ENCODE data around the gene FUT6. TPM values are rescaled to one million over a fixed set of nuclear protein-coding genes. Genes with fewer than 3 reads are reported as not detected.

Gene FUT6
- total RNA-seq, 1 experiment from 2014 or later: not detected

DNA sequence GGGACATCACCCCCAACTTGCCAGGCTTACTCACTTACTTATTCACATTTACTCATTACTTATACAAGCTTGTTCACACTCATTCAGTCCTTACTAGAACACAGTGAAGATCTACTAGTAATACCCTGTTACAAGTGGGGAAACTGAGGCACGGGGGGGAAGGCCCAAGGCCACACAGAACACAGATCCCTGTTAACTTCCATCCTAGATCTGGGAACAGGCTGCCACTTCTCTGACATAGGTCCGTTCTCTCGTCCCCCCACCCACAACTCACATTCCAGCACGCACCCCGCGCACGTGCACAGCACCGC is 36.1 kb downstream of the FUT6 start:
- ChIA-PET CTCF (interaction anchor here (0.6 to 1.8 kb wide), 25 partner anchors 9 to 479 kb away, joined by 3 to 27 read pairs (median 4); partner anchors contain the start of genes DUS3L, FUT3, NDUFA11 and RANBP3), POLR2A (ENCODE audit: low non-redundant PET) (no interaction called here)
- Histone ChIP-seq H3K36me3 (ENCODE audit: insufficient read depth, low read length, poor library complexity, severe bottlenecking) (no peaks in the 10 kb centered on the region), H3K4me3 (ENCODE audit: low read depth, low read length, poor library complexity, severe bottlenecking) (no peak overlapping the region), H3K4me1 (ENCODE audit: insufficient read depth, low read length, poor library complexity, severe bottlenecking) (peaks cover 34% of the 10 kb centered on the region), H3K27me3 (replicated peaks; ENCODE audit: insufficient read depth, low read depth, low read length, poor library complexity) (no peaks in the 10 kb centered on the region), H3K9me3 (ENCODE audit: low read depth, low read length, poor library complexity, severe bottlenecking) (no peaks in the 10 kb centered on the region), H3K27ac (ENCODE audit: low read depth, low read length, poor library complexity, severe bottlenecking) (no peak overlapping the region)
- TF ChIP-seq CTCF (conservative IDR thresholded peaks at IDR 0.05; ENCODE audit: low read depth, low read length): no peak
- no peak for TF ChIP-seq EZH2 (IDR thresholded peaks at IDR 0.05; ENCODE audit: borderline replicate concordance, low read depth, low read length, poor library complexity, severe bottlenecking)
- intact Hi-C loops (cut with micrococcal nuclease; ENCODE audit: unreplicated experiment): no loop called here
- no peak for DNase-seq (ENCODE audit: low spot score)
- no TSS peak for BruUV-seq (replicated peaks)

DNA sequence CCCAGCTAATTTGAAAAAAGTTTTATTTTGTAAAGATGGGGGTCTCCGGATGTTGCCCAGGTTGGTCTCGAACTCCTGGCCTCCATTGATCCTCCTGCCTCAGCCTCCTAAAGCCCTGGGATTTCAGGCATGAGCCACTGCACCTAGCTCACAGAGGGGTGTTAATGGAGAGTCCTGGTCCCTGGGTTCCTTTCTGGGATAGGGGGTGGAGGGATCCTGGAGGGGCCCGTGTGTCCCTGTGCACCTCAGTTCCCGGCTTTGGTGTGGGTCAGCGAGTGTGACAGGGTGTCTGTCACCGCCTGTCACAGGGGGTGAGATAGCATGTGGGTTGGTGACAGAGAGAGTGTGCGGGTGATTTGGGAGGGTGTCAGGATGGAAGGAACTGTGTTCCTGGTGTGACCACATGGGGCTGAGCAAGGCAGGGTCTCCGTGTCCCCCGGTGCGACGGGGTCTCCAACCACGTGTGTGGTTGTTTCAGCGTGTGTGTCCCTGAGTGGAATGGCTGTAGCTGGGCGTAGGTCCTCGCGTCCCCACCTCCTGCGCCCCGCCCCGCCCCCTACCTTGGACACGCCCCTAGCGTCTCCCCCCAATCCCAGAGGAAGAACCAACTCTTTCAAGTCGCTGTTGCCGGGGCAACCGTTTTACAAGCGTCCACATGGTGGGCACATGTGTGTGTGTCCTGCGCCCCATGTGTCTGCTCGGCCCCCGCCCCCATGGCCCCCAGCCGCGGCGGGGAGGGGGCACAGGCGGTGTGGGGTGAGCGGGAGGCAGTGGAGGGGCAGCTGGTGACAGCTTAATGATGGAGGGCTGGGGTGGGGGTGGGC is 37.5 kb downstream of the FUT6 start:
- Histone ChIP-seq H3K4me3 (ENCODE audit: low read depth, low read length, poor library complexity, severe bottlenecking) (peak overlapping the region; percentile 5), H3K27ac (ENCODE audit: low read depth, low read length, poor library complexity, severe bottlenecking) (no peak overlapping the region), H3K27me3 (replicated peaks; ENCODE audit: insufficient read depth, low read depth, low read length, poor library complexity) (no peaks in the 10 kb centered on the region), H3K4me1 (ENCODE audit: insufficient read depth, low read length, poor library complexity, severe bottlenecking) (peaks cover 34% of the 10 kb centered on the region), H3K9me3 (ENCODE audit: low read depth, low read length, poor library complexity, severe bottlenecking) (no peaks in the 10 kb centered on the region), H3K36me3 (ENCODE audit: insufficient read depth, low read length, poor library complexity, severe bottlenecking) (no peaks in the 10 kb centered on the region)
- DNase-seq (ENCODE audit: low spot score): peak; percentile 90
- BruUV-seq (replicated peaks): no TSS peak
- ChIA-PET CTCF (interaction anchor here (0.6 kb wide), 2 partner anchors 11 to 91 kb away, joined by 5 to 7 read pairs; no protein-coding TSS in a partner anchor), POLR2A (ENCODE audit: low non-redundant PET) (no interaction called here)
- TF ChIP-seq CTCF (conservative IDR thresholded peaks at IDR 0.05; ENCODE audit: low read depth, low read length) (no peak), EZH2 (IDR thresholded peaks at IDR 0.05; ENCODE audit: borderline replicate concordance, low read depth, low read length, poor library complexity, severe bottlenecking) (no peak)
- intact Hi-C loops (cut with micrococcal nuclease; ENCODE audit: unreplicated experiment): no loop called here

DNA sequence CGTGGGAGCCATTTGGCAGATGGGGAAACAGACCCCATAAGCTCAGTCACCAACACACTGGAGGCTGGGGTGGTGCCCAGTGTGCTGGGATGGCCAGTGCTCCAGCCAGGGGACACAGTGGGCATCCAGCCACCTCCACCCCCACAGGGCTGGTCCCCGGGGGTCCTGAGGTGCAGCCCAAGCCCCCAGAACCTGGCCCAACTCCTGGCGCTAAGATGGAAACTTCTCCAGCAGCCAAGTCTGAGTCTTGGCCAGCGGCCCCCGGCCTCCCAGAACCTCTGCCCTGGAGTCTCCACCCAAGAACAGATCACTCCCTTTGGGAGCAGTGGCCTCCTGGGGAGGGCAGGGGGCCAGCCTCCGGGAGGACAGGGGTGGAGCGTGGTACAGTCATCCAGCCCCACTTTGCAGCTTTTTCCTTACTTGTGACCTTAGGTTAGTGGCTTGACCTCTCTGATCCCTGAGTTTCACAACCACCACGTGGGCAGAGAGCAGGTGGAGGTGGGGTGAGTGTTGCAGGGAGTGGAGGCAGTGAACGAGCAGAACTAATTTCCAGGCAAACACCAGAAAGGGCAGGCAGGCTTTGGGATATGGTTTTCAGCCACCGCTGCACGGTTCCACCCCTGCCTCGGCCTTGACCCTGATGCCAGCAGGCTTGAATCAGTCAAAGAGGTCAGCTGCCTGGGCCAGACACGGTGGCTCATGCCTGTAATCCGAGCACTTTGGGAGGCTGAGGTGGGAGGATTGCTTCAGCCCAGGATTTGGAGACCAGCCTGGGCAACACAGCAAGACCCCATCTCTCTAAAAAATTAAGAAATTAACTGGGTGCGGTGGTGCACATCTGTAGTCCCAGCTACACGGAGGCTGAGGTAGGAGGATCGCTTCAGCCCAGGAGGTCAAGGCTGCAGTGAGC is 38.9 kb downstream of the FUT6 start:
- ChIA-PET POLR2A (ENCODE audit: low non-redundant PET) (no interaction called here), CTCF (no interaction called here)
- Histone ChIP-seq H3K27ac (ENCODE audit: low read depth, low read length, poor library complexity, severe bottlenecking) (no peak overlapping the region), H3K4me1 (ENCODE audit: insufficient read depth, low read length, poor library complexity, severe bottlenecking) (peaks cover 26% of the 10 kb centered on the region), H3K9me3 (ENCODE audit: low read depth, low read length, poor library complexity, severe bottlenecking) (no peaks in the 10 kb centered on the region), H3K36me3 (ENCODE audit: insufficient read depth, low read length, poor library complexity, severe bottlenecking) (no peaks in the 10 kb centered on the region), H3K27me3 (replicated peaks; ENCODE audit: insufficient read depth, low read depth, low read length, poor library complexity) (no peaks in the 10 kb centered on the region), H3K4me3 (ENCODE audit: low read depth, low read length, poor library complexity, severe bottlenecking) (no peak overlapping the region)
- TF ChIP-seq EZH2 (IDR thresholded peaks at IDR 0.05; ENCODE audit: borderline replicate concordance, low read depth, low read length, poor library complexity, severe bottlenecking) (no peak), CTCF (conservative IDR thresholded peaks at IDR 0.05; ENCODE audit: low read depth, low read length) (no peak)
- intact Hi-C loops (cut with micrococcal nuclease; ENCODE audit: unreplicated experiment): no loop called here
- BruUV-seq (replicated peaks): no TSS peak
- DNase-seq (ENCODE audit: low spot score): no peak

Data from A673 (cell line).